ENCODE results near the gene TNS3. TPM values are rescaled to one million over a fixed set of nuclear protein-coding genes. Genes with fewer than 3 reads are reported as not detected.

Gene TNS3
- 1 to 10 TPM; 1.5 to 6.3 (median 4.8) TPM for polyA plus RNA-seq (ENCODE audit: low read depth in 6 of 6)

DNA sequence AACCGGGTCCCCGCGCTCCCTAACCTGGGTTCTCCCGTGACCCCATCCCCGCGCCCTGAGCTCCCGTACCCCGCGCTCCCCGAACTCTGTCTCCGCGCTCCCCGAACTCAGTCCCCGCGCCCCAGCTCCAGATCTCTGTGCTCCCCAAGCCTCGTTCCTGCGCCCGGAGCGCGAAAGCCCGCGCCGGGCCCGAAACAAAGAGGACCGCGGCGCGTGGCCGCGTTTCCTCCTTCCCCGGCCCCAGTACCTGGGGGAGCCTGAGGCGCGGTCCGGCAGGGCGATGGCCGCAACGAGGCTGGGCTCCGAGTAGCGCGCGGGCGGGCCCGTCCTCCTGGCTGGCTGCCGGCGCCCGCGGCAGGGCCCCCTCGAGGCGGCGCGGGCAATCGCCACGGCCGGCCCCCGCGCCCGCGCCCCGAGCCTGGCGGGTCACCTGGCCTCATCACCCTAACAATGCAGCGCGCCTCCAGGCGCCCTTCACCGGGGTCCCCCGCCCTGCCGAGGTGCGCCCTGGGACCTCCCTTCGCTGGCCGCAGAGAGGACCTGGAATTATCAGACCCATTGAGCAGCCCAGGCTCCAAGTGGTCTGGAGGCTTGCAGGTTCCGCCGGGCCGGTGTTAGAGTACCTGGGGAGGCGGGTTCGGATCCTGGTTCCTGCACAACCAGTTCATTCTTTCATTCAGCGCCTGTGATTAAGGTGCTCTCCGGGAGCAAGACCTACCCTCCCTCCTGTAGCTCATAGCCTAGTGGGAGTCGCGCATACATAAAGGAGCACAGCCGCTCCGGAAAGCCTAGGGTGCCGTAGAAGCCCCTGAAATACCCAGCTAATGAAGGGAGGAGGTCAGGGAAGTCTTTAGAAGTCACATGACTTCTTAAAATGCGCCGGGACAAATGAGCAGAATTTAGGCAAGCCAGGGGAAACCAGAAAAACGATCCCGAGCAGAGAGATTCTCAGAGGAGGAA lies at the start of gene TNS3:
Gene TNS3, minus strand, starts transcription at position 308 of the 960 bp plus-strand sequence. CDS start 142,475 bp downstream, outside the sequence.
- peaks cover 0 to 15% (median 5%) of the 10 kb centered on the region in 3 donors for H3K27me3 Mint-ChIP-seq
- peak; percentile 76 to 78 for ATAC-seq (ENCODE audit: low read depth in 2 of 2)
- H3K9me3 Mint-ChIP-seq: peaks cover 0 to 6% (median 5%) of the 10 kb centered on the region in 7 donors
- H3K27ac Mint-ChIP-seq: peak within 1 kb of the TSS; percentile 72 to 99 (median 84)
- H3K36me3 Mint-ChIP-seq: no peaks in the 10 kb centered on the region
- H3K4me3 Mint-ChIP-seq: peak within 1 kb of the TSS; percentile 83 to 96 (median 90)
- peaks cover 47 to 66% (median 49%) of the 10 kb centered on the region in 3 donors for H3K4me1 Mint-ChIP-seq
- DNase-seq: peak; percentile 59

DNA sequence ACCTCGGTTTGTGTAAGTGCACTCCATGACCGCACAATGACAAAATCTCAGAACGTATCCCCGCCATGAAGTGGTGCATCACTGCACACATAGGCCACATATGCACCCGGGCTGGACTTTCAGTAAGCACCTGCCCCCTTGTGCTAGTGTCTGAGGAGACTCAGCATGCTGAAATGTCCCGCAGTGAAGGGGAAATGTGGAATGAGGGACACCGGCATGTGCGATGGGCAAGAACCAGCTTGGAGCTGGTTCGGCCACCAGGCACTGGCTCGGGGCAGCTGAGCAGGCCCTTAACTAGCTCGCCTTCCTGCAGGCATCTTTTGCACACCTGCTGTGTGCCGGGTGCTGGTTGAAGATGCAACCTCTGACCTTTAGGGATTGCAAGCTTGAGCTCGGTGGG lies 49.8 kb upstream of the TNS3 start:
- peaks cover 0 to 19% (median 12%) of the 10 kb centered on the region in 3 donors for H3K27me3 Mint-ChIP-seq
- H3K27ac Mint-ChIP-seq: no peak overlapping the region
- ATAC-seq (ENCODE audit: low read depth in 2 of 2): no peak
- no peak for DNase-seq
- peaks cover 0 to 2% (median 0%) of the 10 kb centered on the region in 7 donors for H3K9me3 Mint-ChIP-seq
- H3K4me3 Mint-ChIP-seq: peak overlapping the region in 1 of 8 donors; percentile 74
- H3K36me3 Mint-ChIP-seq: no peaks in the 10 kb centered on the region
- peaks cover 40 to 64% (median 49%) of the 10 kb centered on the region in 3 donors for H3K4me1 Mint-ChIP-seq

DNA sequence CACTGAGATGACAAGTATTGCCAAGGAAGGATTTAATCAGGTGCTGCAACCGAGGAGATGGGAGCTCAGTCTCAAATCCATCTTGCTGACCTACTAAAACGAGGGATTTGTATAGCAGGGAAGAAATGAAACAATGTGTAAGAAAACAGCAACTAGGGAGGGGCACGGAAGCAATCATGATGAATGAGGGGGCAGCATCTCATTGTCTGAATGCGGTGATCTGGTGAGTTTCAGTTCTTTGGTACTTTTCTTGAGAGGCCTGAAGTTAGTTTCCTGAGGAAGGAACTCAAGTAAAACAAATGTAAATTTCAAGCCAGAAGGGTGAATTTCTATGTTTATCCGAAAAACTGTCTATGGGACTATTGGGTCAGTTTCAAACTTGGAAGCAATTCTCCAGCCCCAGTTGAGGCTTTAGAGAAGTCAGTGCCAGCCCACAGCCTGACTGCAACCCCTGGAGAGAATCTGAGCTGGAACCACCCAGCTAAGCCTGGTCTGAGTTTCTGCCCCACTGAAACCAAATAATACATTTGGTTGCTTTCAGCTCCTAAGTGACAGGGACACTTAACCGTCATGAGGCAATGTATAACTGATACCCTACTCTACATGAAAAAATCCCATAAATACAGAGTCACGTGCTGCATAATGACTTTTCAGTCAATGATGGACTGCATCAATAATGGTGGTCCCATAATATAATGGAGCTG lies 45.8 kb upstream of the TNS3 start:
- peak overlapping the region in 7 of 8 donors; percentile 45 to 83 (median 69) for H3K4me3 Mint-ChIP-seq

DNA sequence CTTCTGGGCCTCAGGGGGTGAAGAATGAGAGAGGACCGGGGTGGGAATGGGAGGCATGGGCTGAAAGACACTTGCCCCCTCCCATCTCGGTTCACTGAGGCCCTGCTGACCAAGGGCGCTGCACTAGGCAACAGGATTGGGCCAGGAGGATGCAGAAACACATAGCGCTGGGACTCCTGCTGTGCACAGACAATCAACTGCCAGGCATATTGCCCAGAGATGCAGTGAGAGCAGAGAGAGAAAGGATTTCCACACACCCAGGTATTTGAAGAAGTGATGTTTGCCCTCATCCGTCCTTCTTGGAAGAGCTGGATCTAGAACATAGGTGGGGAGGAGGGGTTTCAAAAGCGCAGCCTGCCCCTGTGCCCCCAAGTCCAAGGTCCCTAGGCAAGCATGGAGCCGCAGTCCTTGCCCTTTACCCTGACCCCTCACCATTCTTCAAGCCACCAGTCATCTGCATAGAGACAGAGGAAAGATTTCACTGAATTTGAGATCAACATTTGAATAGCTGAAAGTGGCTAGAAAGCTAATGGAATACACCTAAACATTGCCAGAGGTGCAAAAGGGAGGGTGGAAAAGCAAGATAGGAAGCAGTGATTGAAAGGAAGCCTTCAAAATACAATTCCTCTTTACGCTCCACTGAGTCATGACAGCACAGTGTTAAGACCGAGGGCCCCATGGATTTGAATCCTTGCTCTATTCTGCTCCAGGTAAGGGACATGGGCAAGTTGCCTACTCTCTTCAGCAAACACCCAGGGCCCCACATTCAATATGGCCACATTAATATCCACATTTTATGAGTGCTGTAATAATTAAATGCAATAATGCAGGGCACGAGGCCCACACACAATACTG lies 44.2 kb upstream of the TNS3 start:
- H3K9me3 Mint-ChIP-seq: no peaks in the 10 kb centered on the region
- peaks cover 0 to 10% (median 0%) of the 10 kb centered on the region in 3 donors for H3K27me3 Mint-ChIP-seq
- H3K27ac Mint-ChIP-seq: peak overlapping the region in 3 of 6 donors; percentile 26 to 81 (median 54)
- ATAC-seq (ENCODE audit: low read depth in 2 of 2) (no peak), DNase-seq (no peak)
- no peaks in the 10 kb centered on the region for H3K36me3 Mint-ChIP-seq
- peak overlapping the region in 4 of 8 donors; percentile 21 to 63 (median 25) for H3K4me3 Mint-ChIP-seq
- peaks cover 52 to 73% (median 66%) of the 10 kb centered on the region in 3 donors for H3K4me1 Mint-ChIP-seq

More for the DNA sequence above, 45.8 kb upstream of the TNS3 start:
- Mint-ChIP-seq H3K4me1 (peaks cover 48 to 70% (median 61%) of the 10 kb centered on the region in 3 donors), H3K27ac (peak overlapping the region; percentile 17 to 86 (median 62)), H3K36me3 (no peaks in the 10 kb centered on the region), H3K9me3 (no peaks in the 10 kb centered on the region), H3K27me3 (peaks cover 0 to 2% (median 0%) of the 10 kb centered on the region in 3 donors)
- peak; percentile 79 to 85 for ATAC-seq (ENCODE audit: low read depth in 2 of 2)
- peak; percentile 54 for DNase-seq

DNA sequence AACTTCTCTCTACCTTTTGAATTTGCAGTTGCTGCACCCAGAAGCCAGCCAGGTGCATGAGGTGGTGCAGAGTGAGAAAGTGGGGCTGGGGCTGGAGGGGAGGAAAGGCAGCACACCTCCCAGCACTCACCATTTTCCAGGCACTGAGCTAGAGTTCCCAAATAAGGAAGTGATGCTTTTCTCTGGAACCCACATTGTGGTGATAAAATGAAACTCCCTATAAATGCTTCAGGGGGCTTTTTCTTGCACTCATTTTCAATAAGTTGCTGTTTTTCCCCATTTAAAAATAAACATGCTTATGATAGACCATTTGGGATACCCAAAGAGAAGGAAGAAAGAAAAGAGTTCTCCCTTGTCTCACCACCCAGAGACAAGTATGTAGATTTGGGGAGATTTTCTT lies 42.8 kb upstream of the TNS3 start:
- no peak overlapping the region for H3K4me3 Mint-ChIP-seq
- peak overlapping the region in 1 of 6 donors; percentile 54 for H3K27ac Mint-ChIP-seq
- no peak for DNase-seq
- H3K27me3 Mint-ChIP-seq: peaks cover 0 to 10% (median 0%) of the 10 kb centered on the region in 3 donors
- H3K36me3 Mint-ChIP-seq: no peaks in the 10 kb centered on the region
- no peaks in the 10 kb centered on the region for H3K9me3 Mint-ChIP-seq
- H3K4me1 Mint-ChIP-seq: peaks cover 55 to 76% (median 74%) of the 10 kb centered on the region in 3 donors
- no peak for ATAC-seq (ENCODE audit: low read depth in 2 of 2)

DNA sequence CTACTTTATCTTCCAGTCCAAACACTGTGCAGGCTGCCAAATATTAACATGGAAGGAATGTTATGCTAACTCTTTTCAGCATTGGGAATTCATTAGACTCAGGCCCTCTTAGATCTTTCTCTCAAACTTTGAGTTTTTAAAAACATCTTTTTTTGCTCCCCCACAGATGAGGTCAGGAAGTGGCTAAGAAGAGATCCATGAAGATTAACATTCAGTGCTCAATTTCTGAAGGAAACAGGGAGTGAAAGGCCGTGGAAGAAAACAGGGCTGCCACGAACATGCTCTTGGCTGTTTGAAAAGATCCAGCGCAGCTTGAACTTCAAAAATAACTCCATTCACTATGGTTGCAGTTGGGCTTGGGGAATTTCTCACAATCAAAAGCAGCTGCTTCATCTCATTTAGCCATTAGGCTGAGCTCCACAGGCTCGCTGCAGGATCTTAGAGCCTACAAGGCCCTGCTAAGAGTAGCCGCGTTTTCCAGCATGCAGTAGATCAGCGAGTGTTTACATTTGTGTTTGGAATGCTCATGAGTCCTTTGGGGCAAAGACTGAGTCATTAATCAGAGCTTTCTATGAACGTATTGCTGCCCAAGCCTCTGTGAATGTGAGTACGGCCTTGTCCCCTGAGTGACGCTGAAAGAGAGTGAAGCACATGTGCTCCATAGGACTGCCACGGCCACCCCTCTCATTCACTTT lies 41.2 kb upstream of the TNS3 start:
- Mint-ChIP-seq H3K9me3 (no peaks in the 10 kb centered on the region), H3K4me3 (peak overlapping the region in 3 of 8 donors; percentile 44 to 64 (median 60)), H3K36me3 (no peaks in the 10 kb centered on the region), H3K27ac (peak overlapping the region in 1 of 6 donors; percentile 57), H3K27me3 (peaks cover 0 to 10% (median 0%) of the 10 kb centered on the region in 3 donors), H3K4me1 (peaks cover 48 to 70% (median 64%) of the 10 kb centered on the region in 3 donors)
- ATAC-seq (ENCODE audit: low read depth in 2 of 2) (no peak), DNase-seq (no peak)

DNA sequence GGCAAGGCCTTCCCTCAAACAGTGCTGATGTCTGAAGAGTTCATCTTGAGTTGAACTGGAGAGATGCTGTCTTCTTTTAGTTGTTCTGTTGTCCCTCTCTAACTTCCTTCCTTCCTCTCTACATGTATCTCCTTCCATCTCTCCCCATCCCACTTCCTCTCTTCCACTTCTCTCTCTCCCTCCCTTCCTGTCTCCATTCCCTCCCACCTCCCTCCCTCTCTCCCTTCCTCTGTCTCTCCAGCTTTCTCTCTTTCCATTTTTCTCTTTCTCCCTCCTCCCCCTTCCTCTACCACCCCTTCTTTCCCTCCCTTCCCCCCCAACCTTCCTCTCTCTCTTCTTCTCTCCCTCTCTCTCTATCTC lies 40.7 kb upstream of the TNS3 start:
- H3K4me3 Mint-ChIP-seq: peak overlapping the region in 5 of 8 donors; percentile 64 to 82 (median 74)
- DNase-seq (no peak), ATAC-seq (ENCODE audit: low read depth in 2 of 2) (no peak)
- peaks cover 44 to 65% (median 59%) of the 10 kb centered on the region in 3 donors for H3K4me1 Mint-ChIP-seq
- H3K27ac Mint-ChIP-seq: peak overlapping the region in 3 of 6 donors; percentile 49 to 85 (median 73)
- H3K36me3 Mint-ChIP-seq: no peaks in the 10 kb centered on the region
- peaks cover 0 to 10% (median 0%) of the 10 kb centered on the region in 3 donors for H3K27me3 Mint-ChIP-seq
- H3K9me3 Mint-ChIP-seq: no peaks in the 10 kb centered on the region

- H3K9me3 Mint-ChIP-seq: no peaks in the 10 kb centered on the region
- DNase-seq (no peak), ATAC-seq (ENCODE audit: low read depth in 2 of 2) (peak in 1 of 2 donors; percentile 21)
- H3K4me3 Mint-ChIP-seq: peak overlapping the region in 7 of 8 donors; percentile 64 to 82 (median 74)
- H3K27ac Mint-ChIP-seq: peak overlapping the region in 5 of 6 donors; percentile 54 to 91 (median 85)
- H3K27me3 Mint-ChIP-seq: peaks cover 0 to 10% (median 0%) of the 10 kb centered on the region in 3 donors
- H3K4me1 Mint-ChIP-seq: peaks cover 39 to 60% (median 54%) of the 10 kb centered on the region in 3 donors
- H3K36me3 Mint-ChIP-seq: no peaks in the 10 kb centered on the region
Observed at GRCh38 chr7:47621979-47622561, 40.2 kb upstream of the TNS3 start.

DNA sequence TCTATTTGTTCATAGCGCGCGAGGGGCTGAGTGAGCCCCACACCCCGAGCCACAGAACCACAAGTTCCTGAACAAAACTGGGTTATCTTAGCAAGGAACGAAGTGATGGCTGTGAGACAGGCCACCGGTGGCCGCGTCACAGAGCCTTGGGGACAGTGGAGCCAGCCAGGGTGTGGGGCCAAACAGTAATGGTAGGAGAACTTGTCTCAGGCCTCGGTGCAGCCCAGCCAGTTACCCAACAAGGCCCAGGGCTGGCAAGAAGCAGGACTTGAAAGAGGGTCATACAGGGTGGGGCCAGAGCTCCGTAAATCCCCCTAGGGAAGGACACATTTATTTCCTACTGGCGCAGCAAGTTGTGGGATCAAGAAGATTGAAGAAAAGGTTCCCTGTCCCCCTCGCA lies 39.4 kb upstream of the TNS3 start:
- Mint-ChIP-seq H3K36me3 (no peaks in the 10 kb centered on the region), H3K9me3 (no peaks in the 10 kb centered on the region), H3K4me3 (peak overlapping the region in 6 of 8 donors; percentile 32 to 76 (median 58)), H3K27me3 (peaks cover 0 to 10% (median 0%) of the 10 kb centered on the region in 3 donors), H3K27ac (peak overlapping the region in 3 of 6 donors; percentile 54 to 78 (median 73)), H3K4me1 (peaks cover 37 to 55% (median 46%) of the 10 kb centered on the region in 3 donors)
- ATAC-seq (ENCODE audit: low read depth in 2 of 2) (no peak), DNase-seq (no peak)

DNA sequence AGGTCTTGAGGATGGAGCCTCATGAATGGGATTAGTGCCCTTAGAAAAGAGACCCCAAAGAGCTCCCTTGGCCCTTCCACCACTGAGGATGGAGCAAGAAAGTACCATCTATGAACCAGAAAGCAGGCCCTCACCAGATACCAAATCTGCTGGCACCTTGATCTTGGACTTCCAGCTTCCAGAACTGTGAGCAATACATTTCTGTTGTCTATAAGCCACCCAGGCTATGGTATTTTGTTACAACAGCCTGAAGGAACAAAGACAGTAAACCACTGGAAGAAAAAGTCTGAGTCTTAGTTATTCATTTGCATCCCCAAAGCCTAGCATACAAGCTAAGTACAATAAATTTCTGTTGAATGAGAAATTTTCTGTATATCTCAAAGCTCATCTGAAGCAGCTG lies 37.9 kb upstream of the TNS3 start:
- H3K4me1 Mint-ChIP-seq: peaks cover 27 to 44% (median 32%) of the 10 kb centered on the region in 3 donors
- DNase-seq (no peak), ATAC-seq (ENCODE audit: low read depth in 2 of 2) (no peak)
- H3K27ac Mint-ChIP-seq: peak overlapping the region in 3 of 6 donors; percentile 10 to 81 (median 71)
- peaks cover 0 to 10% (median 0%) of the 10 kb centered on the region in 3 donors for H3K27me3 Mint-ChIP-seq
- no peaks in the 10 kb centered on the region for H3K9me3 Mint-ChIP-seq
- H3K36me3 Mint-ChIP-seq: no peaks in the 10 kb centered on the region
- no peak overlapping the region for H3K4me3 Mint-ChIP-seq

DNA sequence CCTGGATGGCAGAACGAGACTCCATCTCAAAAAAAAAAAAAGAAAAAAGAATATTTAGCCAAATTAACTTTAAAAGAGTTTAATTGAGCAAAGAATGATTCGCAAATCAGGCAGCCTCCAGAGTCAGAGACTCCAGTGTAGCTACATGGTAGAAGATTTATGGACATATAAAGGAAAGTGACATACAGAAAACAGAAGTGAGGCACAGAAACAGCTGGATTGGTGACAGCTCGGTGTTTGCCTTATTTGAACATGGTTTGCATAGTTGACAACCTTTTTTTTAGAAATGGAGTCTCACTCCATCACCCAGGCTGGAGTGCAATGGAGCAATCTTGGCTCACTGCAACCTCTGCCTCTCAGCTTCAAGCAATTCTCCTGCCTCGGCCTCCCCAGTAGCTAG lies 35.2 kb upstream of the TNS3 start:
- Mint-ChIP-seq H3K27me3 (peaks cover 0 to 4% (median 2%) of the 10 kb centered on the region in 3 donors), H3K4me1 (peaks cover 11 to 20% (median 13%) of the 10 kb centered on the region in 3 donors), H3K4me3 (no peak overlapping the region), H3K9me3 (no peaks in the 10 kb centered on the region), H3K36me3 (no peaks in the 10 kb centered on the region), H3K27ac (no peak overlapping the region)
- ATAC-seq (ENCODE audit: low read depth in 2 of 2): no peak
- DNase-seq: no peak

All from naive B cell (primary cell).